Right kidney (tissue), 1 donor: ENCODE results near the gene UACA.

Experiments used
- DNase-seq: peaks from one replicate; pipeline ENCODE4 v3.0.0-alpha.2; 2016

Gene UACA

GRCh38 chr15:70788114-70789049, 25.0 kb upstream of the UACA start:
- no peak for DNase-seq

- DNase-seq, result no peak
Measured at GRCh38 chr15:70786996-70787395, 23.6 kb upstream of the UACA start.

GRCh38 chr15:70783610-70784022, 20.3 kb upstream of the UACA start:
- no peak for DNase-seq

- DNase-seq, result no peak
Measured at GRCh38 chr15:70783041-70783440, 19.7 kb upstream of the UACA start.

GRCh38 chr15:70781236-70781635, 17.9 kb upstream of the UACA start:
- no peak for DNase-seq

- DNase-seq, result no peak
Measured at GRCh38 chr15:70778258-70779076, 15.1 kb upstream of the UACA start.

GRCh38 chr15:70777170-70777926, 14.0 kb upstream of the UACA start:
- no peak for DNase-seq

- no peak for DNase-seq
Measured at GRCh38 chr15:70775160-70775559, 11.8 kb upstream of the UACA start.

- no peak for DNase-seq
Measured at GRCh38 chr15:70772402-70772801, 9.0 kb upstream of the UACA start.

GRCh38 chr15:70770863-70771262, 7.5 kb upstream of the UACA start:
- DNase-seq, result no peak

- DNase-seq, result no peak
Measured at GRCh38 chr15:70768257-70768883, 5.0 kb upstream of the UACA start.

- no peak for DNase-seq
Measured at GRCh38 chr15:70767667-70768066, 4.3 kb upstream of the UACA start.

GRCh38 chr15:70766597-70766996, 3.2 kb upstream of the UACA start:
- no peak for DNase-seq

- DNase-seq, result no peak
Measured at GRCh38 chr15:70765504-70766281, 2.3 kb upstream of the UACA start.

- no peak for DNase-seq
Measured at GRCh38 chr15:70763950-70764730, 782 bp upstream of the UACA start.

- no peak for DNase-seq
Measured at GRCh38 chr15:70762469-70763119, 764 bp downstream of the UACA start.

- DNase-seq, result no peak
Measured at GRCh38 chr15:70761931-70762468, 1.4 kb downstream of the UACA start.

GRCh38 chr15:70761046-70761445, 2.3 kb downstream of the UACA start:
- DNase-seq, result no peak

- DNase-seq, result no peak
Measured at GRCh38 chr15:70758790-70759462, 4.4 kb downstream of the UACA start.
